NOMO-1 (cell line): Measurements from ENCODE around the gene MAMDC2.

ENCODE experiments used
- DNase-seq, 2 experiments: peaks; one replicate each; lab custom pipeline; 2025; ENCODE audit not compliant: unreplicated experiment in 2 of 2; lab: John Stamatoyannopoulos, UW

Gene MAMDC2, protein sequence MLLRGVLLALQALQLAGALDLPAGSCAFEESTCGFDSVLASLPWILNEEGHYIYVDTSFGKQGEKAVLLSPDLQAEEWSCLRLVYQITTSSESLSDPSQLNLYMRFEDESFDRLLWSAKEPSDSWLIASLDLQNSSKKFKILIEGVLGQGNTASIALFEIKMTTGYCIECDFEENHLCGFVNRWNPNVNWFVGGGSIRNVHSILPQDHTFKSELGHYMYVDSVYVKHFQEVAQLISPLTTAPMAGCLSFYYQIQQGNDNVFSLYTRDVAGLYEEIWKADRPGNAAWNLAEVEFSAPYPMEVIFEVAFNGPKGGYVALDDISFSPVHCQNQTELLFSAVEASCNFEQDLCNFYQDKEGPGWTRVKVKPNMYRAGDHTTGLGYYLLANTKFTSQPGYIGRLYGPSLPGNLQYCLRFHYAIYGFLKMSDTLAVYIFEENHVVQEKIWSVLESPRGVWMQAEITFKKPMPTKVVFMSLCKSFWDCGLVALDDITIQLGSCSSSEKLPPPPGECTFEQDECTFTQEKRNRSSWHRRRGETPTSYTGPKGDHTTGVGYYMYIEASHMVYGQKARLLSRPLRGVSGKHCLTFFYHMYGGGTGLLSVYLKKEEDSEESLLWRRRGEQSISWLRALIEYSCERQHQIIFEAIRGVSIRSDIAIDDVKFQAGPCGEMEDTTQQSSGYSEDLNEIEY

DNA sequence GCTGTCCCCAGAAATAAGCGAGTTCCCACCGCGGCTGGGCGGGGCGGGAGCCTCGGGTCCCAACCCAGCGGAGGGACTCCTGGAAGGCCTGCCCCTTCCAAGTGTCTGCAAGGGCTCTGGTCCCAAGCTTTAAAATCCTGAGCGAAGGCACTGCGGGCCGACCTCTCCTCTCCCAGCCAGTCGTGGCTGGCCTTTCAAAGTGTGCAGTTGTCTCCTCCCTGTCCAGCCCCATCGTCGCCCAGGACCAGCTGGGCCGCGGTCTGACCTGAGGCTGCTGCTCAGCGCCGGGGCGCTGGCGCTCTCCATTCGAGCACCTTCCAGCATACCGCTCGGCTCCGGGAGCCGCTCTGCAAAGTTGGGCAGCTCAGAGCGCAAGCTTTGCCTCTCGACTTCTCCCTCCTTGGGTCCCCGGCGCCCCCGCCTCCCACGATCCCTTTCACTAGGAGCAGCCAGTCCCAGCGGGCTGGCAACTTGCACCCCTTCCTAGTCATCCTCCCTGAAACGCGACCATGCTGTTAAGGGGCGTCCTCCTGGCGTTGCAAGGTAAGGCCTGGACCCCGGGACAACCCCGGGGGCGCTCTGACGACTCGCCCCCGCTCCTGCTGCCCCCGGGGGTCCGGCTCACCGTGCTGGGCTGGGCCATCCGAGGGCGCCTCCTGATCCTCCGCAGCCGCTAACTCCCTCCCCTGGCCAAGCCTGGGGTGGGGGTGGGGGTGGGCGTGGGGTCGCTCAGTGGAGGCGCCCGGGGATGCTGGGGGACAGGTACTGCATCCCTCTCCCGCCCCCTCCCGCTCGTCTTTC, at the start of gene MAMDC2:
Gene MAMDC2 (plus strand): TSS at position 160 of the 801 bp plus-strand sequence. CDS start 350 bp downstream, at position 510.
- no peak for DNase-seq

DNA sequence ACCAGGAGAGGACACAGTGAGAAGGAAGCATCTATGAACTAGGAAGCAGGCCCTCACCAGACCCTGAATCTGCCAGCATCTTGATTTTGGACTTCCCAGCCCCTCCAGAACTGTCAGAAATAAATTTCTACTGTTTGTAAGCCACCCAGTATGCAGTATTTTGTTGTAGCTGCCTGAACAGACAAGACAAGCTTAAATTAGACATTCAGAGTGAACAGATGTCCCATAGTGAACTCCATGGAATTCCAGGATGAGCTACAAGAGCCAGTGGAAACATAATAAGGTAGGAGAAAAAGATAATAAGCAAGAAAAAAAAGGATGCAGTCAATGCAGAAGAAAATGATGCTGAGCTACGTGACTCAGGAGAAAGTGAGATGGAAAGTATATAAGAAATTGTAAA, 47.8 kb upstream of the MAMDC2 start:
- no peak for DNase-seq

DNA sequence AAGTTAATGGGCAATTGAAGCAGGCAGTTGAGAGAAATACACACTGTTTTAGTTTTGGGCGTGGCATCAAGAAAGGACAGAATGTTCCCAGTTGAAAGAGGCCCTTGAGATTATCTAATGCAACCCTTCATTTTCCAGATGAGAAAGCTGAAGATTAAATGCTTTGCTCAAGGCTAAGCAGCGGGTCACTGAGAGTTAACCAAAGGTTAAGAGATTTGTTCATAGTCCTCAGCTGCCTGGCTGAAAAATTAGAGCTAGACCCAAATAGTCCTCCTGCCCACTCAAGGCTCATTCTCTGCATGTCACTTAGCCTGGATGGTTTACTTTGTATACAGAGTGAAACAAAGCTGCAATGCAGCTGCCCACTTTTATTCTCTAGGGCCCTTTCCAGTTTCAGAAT, 46.7 kb upstream of the MAMDC2 start:
- DNase-seq: no peak

DNA sequence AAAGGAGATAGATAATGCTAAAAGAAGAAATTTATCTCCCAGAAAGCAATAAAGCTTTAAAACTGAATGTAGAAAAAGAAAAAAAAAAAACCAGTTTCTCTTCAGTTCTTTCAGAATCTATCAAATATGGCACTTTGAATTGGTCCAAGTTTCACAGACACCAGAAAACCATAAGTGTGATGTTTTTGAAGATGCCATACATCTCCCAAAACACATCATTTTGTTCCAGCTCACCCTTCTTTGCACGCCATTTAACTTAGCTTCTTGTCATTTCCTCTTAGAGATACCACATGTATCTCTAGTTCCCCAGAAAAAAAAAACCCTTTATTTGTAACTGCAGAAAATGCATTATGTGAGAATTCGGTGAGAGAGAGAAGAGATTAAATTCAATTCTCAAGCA, 46.1 kb upstream of the MAMDC2 start:
- DNase-seq: no peak

DNA sequence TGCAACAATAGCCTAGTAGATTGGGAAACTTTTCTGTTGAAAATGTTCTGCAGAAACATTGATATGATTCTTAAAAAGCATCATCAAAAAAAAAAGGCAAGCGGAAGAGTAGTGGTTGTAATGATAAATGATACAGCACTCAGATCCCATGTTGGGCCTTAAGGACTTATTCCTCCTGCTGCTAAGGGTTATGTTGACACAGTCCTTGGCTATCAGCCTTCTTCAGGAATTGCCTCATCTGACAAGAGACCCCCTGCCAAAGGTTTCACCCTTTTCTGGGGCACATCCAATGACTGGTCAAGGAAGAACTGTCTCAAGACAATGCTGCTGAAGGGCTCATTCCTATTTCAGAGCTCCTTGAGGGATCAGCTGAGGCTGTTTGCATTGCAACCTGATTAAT, 44.3 kb upstream of the MAMDC2 start:
- DNase-seq: no peak

DNA sequence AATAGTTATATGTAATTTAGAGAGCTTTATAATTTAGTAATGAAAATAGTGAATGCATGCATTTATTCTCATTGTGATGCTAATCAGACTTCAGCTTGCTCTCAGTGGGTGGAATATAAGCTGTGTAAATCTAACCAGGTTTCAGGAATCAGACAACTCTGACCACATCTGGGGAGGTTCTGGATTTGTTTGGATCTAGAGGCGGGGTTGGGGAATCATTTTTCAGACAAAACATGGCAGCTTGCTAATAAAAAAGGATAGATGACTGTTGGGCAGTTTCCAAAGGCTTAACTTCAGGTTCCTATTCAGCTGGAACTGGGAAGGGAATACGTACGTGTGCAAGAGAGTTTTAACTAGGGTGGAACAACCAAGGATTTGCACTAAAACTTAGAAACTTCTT, 43.2 kb upstream of the MAMDC2 start:
- no peak for DNase-seq

DNA sequence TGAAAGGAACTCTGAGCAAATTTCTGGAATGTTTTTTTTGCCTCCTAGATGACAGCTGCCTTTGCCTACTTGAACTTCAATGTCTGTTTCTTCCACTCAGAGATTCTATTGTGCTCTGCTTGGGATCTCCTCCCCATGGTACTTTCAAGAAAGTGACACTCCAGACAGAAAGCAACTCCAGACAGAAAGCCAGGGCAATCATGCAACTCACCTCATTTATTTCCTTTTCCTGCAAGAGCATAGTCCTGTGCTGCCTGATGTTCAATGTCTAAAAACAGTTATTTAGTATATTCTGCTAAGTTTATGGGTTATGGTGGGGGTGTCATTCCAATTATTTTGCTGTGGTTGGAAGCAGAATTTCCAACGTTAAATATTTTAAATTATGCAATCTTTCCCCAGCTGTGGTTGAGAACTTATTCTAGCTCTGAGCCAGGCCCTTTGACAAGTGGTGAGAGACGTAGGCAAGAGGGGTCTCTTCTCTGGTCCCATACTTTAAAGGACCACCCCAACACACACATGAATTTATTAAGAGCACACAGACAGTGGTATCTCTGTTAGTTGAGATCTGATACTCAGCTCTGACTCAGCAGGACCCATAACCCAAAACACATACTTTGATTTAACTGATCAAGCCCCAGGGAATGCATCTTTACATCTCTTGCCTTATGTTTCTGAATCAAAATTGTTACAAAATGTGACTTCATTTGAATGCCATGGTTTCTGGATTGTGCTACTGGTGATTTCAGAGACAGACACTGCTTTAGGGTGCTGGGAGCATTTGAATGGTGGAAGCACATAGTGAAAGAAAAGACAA, 39.5 kb upstream of the MAMDC2 start:
- no peak for DNase-seq

DNA sequence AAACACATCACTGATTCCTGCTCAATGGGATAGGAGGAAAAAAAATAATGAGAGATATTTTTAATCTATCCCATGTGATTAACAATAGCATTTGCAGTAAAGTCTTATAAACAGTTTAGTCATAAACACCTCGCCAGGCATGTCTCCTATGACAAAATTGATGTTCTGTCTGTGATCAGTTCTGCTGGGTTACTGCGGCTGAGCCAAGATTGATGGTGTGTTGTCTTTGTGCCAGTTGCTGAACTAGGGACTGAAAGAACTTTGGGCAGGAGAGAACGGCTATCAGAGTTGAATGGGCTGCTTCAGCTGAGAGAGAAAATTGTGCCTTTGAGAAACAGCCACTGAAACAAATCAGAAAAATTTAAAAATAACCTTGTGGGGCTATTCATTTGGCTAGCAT, 37.3 kb upstream of the MAMDC2 start:
- no peak for DNase-seq

DNA sequence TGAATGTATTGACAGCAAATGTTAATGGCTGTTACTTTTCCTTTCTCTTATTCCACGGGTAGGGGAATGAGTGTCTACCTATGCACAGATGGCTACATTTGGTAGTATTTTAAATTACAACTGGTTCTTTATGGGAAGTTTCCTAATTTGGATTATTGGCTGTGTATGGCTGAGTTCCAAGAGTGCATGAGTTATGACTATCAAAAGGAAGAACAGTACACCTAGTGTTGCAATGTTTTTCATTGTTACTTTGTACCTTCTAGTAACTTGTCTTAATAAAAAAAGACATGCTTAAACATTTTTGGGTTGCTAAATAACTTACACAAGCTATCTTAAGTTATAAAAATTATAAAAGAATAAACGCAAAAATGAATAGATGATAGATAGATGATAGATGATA, 35.8 kb upstream of the MAMDC2 start:
- no peak for DNase-seq

DNA sequence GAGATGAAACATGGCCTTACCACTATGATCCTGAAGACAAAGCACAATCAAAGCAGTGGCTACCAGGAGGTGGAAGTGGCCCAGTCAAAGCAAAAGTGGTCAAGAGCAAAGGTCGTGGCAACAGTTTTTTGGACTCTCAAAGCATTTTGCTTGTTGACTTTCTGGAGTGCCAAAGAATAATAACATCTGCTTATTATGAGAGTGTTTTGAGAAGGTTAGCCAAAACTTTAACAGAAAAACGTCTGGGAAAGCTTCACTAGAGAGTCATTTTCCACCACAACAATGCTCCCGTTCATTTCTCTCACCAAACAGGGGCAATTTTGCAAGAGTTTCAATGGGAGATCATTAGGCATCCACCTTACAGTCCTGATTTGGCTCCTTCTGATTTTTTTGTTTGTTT, 33.6 kb upstream of the MAMDC2 start:
- no peak for DNase-seq

DNA sequence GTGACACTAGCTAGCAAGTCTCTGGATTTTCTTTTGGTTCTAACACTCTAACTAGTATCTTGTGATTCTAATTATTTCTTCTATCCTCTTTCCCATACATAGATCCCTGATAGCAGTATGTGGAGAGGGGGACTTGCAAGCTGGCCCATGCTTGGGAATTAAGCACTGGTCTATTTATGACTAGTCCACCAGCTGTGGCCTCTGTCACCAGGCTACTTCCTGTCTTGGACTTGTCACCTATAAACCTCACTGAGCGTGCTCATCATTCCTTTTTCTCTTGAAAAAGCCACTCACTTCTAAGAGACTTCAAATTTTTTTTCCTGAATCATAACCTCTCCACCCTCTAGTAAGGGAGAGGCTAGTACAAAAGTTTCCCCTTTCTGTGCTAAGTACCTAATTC, 32.3 kb upstream of the MAMDC2 start:
- no peak for DNase-seq

DNA sequence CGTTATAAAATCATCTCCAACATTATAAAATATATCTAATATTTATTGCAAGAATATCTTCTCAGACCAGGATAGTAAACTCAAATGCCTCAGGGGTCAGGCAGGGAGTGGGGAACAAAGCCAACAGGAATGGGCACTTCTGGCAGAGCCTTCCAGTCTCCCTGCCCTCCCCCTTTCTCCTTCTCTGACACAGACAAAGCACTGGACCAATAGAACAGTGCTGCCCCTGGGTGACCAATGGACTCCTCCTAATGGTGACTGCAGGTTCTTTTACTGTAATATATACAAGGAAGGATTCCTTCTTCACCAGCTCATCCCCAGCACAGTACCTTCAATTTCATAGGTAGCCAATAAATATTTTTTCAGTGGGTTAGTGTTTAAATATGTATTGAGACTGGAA, 31.1 kb upstream of the MAMDC2 start:
- DNase-seq: no peak

DNA sequence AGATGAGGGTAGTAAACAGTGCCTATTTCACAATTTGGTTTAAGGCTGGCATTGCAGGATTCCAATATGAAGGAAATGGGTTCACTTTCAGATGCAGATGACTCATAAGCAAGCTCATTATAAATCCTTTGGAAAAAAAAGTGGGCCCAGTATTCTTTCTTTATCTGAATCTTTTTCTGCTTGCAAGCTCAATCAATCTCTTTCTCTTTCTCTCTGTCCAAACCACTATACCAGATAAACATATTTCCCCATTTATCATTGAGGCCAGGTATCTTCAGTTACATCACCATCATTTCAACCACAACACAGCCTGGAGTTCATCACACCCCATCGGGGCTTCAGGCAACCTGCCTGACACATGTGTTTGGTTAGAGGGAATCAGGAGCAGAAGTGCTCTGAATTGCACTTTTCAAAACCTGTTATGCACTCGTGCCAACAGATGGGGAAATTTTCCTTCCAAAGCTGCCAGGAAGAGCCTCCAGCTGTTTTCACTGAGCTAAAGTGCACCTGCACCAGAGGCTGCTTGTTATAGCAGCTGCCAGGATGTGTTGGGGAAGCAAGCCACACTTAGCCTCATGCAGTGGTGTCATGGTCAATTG, 30.0 kb upstream of the MAMDC2 start:
- DNase-seq: no peak

DNA sequence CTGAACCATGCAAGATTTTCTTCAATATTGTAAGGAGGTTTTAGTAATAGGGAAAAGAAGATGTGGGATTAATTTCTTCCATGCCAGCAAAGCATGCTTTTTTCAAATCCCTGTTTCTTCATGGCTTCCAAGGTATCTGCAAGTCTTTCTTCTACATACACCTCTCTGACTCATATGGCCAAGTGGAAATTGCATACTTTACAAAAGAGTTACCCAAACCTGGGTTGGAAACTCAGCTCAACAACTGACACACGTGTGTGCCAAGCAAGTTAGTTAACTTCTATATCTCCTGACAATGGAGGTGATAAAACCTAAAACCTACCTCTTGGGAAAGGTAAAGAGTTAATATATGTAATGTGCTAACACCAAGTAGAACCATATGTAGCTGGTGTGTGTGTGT, 28.5 kb upstream of the MAMDC2 start:
- DNase-seq: no peak

DNA sequence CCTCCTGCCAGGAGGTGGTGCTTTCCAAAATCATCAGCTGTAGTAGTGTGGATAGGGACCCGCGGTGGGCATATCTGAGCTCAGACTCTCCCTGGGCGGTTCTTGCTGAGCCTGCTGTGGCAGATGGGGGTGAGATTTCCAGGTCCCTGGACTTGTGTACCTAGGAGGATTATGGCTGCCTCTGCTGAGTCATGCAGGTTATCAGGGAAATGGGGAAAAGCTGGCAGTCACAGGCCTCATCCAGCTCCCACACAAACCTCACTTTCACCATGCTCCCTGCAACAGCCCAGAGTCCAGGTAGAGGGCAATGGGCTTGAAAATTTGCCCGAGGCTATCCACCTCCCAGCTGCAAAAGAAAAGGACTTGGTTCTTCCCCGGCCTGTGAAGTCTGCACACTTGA, 23.4 kb upstream of the MAMDC2 start:
- no peak for DNase-seq

DNA sequence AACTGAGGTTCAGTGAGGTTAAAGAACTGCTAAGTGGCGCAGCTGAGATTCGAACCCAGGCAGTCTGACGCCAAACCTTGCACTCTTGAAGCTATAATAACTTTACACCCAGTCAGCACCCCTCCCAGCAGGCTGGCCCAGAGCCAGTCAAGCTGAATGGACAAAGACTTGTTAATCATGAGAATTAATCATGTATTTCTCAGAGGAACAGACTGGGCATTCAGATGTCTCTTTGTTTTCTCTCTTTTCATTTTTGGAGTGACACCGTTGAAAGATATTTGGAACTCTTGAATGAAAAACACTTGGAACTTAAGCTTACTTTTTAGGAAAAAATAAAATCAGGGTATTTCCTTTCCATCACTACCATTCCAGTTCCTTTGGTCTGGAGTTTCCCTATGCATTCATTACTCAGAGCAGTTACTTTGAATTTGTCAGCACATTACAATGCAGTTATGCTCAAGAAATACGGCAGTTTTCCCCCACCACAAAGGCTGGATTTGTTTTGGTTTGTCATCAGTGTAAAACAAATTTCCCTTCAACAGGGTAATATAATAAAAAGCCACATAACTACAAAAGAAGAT, 22.6 kb upstream of the MAMDC2 start:
- no peak for DNase-seq

DNA sequence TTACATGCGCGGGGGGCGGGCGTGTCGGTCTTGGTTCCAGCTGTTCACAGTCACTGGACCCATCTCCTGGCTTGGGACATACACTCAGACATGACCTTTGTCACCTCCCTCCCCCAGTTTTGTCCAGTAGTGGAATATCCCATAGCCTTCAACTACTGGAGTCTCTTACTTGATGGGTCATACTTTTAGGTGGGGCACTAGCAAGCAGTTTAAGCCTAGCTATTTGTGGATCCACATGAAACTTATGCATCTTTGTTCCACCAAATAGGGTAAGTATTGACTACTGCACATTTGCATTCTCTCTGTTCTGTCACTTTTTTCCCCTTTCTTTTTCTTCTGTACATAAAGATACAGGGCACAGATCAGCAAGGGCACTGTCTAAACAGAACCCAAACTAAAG, 15.4 kb upstream of the MAMDC2 start:
- DNase-seq: no peak

DNA sequence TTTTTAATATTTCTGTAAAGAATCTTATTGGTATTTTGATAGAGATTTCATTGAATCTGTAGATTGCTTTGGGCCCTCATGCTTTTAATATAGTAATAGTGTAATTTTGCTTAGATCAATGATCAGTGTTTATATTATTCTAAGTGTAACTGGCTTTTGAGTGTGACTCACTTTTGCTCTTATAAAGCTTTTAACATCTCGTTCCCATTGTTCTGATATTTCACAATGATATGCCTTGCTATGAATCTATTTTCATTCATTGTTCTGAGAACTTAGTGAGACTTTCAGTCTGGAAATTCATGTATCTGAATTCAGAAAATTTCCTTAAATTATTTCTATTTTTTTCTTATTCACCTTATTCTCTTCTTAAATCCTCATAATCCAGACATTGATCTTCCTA, 13.5 kb upstream of the MAMDC2 start:
- no peak for DNase-seq

DNA sequence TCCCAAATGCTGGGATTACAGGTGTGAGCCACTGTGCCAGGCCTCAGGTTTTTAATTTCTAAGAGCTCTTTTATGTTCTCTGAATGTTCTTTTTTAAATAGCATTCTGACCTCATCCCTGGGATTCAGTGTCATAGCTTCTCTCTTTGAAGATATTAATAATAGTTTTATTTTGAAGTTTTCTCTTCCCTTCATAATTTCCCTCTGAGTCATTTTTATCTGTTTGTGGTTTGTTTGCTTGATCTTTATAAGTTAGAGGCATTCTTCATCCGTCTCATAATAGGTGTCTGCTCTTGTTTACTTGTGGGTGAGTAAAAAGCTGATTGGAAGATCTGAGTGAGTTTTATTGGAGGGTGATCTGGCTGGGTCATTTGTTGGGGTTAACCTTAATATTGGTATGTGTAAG, 12.5 kb upstream of the MAMDC2 start:
- no peak for DNase-seq

DNA sequence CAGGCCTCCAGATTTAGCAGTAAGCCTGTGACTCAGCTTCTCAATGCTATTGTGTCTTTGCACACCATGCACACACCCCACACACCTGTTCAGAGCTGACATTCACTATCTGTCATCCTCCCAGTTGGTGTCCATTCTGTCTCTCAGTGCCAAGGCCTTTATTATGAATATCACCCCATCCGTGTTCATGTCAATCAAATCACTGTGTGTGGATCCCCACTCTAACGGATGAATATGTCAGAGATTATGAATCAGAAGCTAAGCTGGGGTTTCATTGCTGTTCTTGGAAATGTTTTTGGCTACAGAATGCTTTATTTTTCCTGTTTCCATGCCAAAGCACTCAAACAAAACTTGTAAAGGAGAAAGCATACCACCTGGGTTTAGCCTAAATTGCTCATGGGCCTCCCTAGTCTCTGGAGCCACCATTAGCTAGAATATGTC, 9.4 kb upstream of the MAMDC2 start:
- no peak for DNase-seq
